ENCODE measurements around the gene CNKSR3.

Gene CNKSR3

DNA sequence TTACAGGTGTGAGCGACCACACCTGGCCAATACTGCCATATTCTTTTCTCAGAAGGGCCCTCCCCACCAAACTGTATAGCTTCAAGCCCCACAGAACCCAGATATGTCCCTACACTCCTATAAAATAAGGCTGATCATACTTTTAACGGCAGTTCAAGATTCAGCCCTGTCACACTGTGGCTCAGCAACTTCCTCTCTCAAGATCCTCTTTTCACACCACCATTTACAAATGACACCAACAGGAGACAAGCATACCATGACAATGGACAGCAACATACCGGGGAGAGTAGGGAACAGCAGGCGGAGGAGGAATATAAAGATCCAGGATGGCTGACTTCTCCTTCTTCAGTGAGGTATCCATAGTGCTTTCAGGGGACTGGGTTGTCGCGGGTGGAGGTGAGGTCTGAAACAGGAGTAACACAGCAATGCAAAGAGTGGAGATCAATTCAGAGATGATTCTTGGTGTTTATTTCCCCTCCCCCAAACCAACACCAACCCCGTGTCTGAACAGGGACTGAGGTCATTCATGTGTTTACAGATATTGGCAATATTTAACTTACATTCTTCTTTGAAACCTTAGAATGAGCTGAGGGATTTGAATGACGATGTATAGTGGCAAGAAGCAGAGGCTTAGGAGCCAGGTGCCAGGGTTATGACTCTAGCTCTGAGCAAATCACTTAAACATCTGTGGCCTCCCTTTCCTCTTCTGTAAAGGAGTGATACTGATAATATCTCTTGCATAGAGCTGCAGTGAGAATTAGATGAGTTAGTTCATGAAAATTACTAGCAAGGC is 96.3 kb downstream of the CNKSR3 start:
- peak; percentile 87 for DNase-seq (ENCODE audit: low read depth)

DNA sequence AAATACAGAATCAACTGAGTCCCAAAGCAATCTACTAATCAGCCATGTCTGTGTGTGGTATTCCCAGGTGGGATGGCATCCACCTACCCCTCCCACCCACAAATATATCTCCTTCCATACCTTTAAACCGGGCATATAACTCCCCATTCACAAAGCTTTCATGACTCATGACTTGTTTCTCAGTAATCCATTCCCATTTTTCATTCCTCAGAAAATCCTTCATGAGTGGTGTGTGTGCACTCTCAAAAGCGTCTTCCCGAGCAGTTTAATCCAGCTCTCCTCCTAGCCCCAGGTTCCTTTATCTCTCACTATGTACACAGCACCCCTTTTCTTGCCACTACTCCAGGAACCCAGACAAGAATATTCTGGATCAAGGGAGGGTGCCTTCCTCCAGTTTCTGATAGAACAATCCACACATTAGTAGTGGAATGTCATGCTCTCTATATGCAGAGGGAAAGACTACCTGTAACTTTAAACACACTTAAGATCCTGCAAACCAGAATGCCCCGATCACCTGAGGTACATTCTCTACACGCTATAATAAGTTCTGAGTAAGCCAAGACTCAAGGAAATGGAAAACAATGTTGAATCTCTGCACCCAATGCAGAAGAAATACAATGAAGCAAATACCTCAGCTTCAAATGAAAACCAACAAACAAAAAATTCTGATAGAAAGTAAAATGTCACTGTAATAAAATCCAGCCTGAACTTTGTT is 98.2 kb downstream of the CNKSR3 start:
- DNase-seq (ENCODE audit: low read depth): peak; percentile 36

- no peak for DNase-seq (ENCODE audit: low read depth)
These were observed 99.4 kb downstream of the CNKSR3 start for GRCh38 chr6:154411076-154411475.

DNA sequence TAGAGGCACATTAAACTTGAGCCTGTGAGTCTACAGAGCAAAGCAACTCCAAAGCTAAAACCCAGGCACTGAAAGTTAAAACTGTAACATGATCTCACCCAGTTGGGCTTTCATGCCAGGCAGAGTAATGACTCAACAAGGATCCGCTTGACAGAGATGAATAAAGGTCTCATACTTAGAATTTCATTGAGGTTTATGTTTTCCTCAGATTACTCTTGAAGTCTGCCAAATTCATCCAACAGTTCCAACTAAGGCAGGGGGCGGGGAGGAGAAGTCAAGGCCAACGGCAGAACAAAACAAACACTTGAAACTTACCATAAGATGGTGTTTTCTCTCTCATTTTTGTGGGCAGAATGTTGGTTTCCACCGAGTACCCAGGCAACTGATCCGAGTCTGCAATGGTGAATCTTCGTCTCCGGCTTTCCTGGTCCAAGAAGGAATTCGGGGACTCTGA is 99.8 kb downstream of the CNKSR3 start:
- peak; percentile 96 for DNase-seq (ENCODE audit: low read depth)

- DNase-seq (ENCODE audit: low read depth): peak; percentile 48
These were observed 101.5 kb downstream of the CNKSR3 start for GRCh38 chr6:154408891-154409500.

DNA sequence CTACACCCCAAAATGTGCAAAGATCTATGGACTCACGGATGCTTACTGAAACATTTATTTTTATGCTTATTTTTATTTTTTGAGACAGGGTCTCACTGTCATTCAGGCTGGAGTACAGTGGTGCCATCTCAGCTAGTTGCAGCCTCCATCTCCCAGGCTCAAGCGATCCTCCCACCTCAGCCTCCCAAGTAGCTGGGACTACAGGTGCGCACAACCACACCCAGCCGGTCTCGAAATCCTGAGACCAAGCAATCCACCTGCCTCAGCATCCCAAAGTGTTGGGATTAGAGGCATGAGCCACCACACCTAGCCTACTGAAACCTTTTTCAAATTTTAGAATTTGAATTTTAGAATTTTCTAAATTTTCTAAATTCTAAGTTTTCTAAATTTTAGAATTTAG is 103.0 kb downstream of the CNKSR3 start:
- no peak for DNase-seq (ENCODE audit: low read depth)

- DNase-seq (ENCODE audit: low read depth): no peak
These were observed 103.6 kb downstream of the CNKSR3 start for GRCh38 chr6:154406869-154407268.

- DNase-seq (ENCODE audit: low read depth): no peak
These were observed 104.2 kb downstream of the CNKSR3 start for GRCh38 chr6:154406301-154406700.

DNA sequence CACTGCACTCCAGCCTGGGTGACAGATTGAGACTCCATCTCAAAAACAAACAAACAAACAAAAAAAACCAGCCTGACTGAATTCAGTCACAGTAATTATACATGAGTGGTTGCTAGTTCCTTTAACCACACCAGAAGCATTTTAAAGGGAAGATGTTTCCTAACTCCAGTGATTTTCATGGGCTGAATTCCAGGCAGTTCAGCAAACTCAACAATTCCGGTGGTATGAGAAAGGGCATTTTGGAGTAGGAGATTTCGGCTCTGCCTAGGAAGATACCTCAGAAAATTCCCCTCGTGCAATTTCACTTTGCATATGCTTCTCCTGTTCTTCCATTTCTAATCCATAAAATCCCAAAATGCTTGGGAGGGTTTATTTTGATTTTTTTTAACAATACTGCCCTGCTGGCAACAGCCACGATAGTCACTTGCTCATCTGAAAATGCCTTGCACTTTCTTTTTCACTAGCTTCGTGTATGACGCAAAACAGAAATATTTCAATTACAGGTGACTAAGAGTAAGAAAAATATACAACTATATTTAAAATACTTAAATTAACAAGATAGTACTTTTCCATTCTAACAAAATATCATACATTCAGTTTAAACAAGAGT is 105.6 kb downstream of the CNKSR3 start:
- DNase-seq (ENCODE audit: low read depth): peak; percentile 84

GRCh38 chr6:154403788-154404187 is 106.7 kb downstream of the CNKSR3 start:
- peak; percentile 68 for DNase-seq (ENCODE audit: low read depth)

DNA sequence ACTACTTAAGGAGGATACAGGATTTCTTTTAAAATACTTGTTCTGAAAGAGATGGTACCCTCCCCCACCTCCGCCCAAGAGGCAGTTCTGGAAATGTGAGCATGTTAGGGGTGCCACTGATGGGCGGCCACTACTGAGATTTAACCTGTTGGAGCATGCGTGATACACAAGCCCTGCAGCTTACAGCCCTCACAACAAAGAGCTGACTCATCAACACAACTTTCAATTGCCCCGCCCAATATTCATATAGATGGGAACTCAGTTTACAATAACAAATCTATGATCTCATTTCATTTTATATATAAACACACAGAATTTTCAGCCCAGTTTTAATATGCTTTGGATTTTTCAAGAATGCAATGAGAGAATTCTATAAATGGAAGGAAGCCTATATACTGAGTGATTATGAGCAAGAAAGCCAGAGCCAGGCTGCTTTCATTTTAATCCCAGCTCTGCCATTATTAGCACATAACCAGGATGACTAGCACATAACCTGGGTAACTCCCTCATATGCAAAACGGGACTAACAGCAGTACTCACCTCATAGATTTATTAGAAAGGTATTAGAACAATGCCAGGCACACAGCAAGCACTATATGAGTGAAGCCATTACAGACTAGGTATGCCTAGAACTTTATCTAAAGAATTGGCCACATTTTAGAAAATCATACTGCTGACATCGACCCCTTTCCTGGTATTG is 108.3 kb downstream of the CNKSR3 start:
- DNase-seq (ENCODE audit: low read depth): peak; percentile 55

- DNase-seq (ENCODE audit: low read depth): peak; percentile 86
These were observed 111.4 kb downstream of the CNKSR3 start for GRCh38 chr6:154399097-154399496.

- DNase-seq (ENCODE audit: low read depth): no peak
These were observed 112.8 kb downstream of the CNKSR3 start for GRCh38 chr6:154397491-154398195.

- DNase-seq (ENCODE audit: low read depth): no peak
These were observed 114.6 kb downstream of the CNKSR3 start for GRCh38 chr6:154395878-154396277.

DNA sequence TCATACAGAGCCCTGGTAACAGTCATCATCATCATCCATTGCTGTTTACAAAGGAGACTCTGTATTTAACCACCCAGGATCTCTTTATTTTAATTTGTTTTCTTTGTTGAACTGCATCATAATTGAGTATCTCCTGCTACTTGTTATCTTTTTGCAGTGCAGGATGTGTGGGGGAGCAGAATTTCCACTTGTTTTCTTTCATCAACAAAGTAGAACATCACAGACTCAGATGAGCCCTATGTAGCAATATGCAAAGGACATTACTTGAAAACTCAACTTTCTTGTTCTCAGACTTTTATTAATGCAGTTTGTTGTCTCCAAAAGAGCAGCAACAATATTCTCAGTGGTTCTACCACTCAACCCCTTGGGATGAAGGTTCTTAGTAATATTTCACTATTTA is 115.2 kb downstream of the CNKSR3 start:
- DNase-seq (ENCODE audit: low read depth): no peak

DNA sequence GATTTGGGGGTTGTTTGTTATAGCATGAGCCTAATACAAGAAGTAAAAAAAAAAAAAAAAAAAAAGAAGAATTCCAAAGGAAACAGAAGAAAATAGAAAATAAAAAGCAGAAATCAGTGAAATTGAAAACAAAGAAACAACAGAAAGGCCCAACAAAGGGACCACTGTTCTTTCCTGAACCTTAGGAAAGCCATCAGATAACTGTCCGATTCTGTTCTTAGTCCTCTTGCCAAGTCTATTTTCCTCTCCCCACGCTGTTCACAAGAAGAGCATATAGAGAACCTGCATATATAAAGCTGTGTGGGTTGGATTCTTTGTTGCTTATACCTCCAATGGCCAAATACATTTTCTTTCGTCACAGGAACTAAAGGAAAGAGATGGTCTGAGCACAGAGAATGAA is 115.9 kb downstream of the CNKSR3 start:
- no peak for DNase-seq (ENCODE audit: low read depth)

GRCh38 chr6:154390034-154390433 is 120.5 kb downstream of the CNKSR3 start:
- no peak for DNase-seq (ENCODE audit: low read depth)

GRCh38 chr6:154388803-154389202 is 121.7 kb downstream of the CNKSR3 start:
- no peak for DNase-seq (ENCODE audit: low read depth)

GRCh38 chr6:154386848-154387717 is 123.4 kb downstream of the CNKSR3 start:
- peak; percentile 95 for DNase-seq (ENCODE audit: low read depth)

- no peak for DNase-seq (ENCODE audit: low read depth)
These were observed 126.3 kb downstream of the CNKSR3 start for GRCh38 chr6:154384191-154384590.

Measured in ELR (cell line).